SJCRH30 (cell line): ENCODE measurements around the gene MPST. TPM values are rescaled to one million over a fixed set of nuclear protein-coding genes. Genes with fewer than 3 reads are reported as not detected.

Experiments used
- DNase-seq, 2 experiments: peaks; one replicate each; pipeline ENCODE4 v3.0.0-alpha.2; 2015 to 2020
- H3K27ac ChIP-seq: fragments of 250-450 bp; sonication (Bioruptor Pico); 2 replicates; pipeline ENCODE4 v1.5.1; 2020; ENCODE audit warnings: mild to moderate bottlenecking, moderate library complexity
- H3K27me3 ChIP-seq: fragments of 250-450 bp; sonication (Bioruptor Pico); 2 replicates; pipeline ENCODE4 v1.5.1; 2020; ENCODE audit warnings: mild to moderate bottlenecking, moderate library complexity
- H3K36me3 ChIP-seq: fragments of 250-450 bp; sonication (Bioruptor Pico); 2 replicates; pipeline ENCODE4 v1.5.1; 2020; ENCODE audit warnings: mild to moderate bottlenecking, moderate library complexity
- H3K4me1 ChIP-seq: fragments of 250-450 bp; sonication (Bioruptor Pico); 2 replicates; pipeline ENCODE4 v1.5.1; 2020; ENCODE audit warnings: mild to moderate bottlenecking, moderate library complexity
- H3K4me3 ChIP-seq: fragments of 250-450 bp; sonication (Bioruptor Pico); 2 replicates; pipeline ENCODE4 v1.5.1; 2020; ENCODE audit warnings: mild to moderate bottlenecking, moderate library complexity
- H3K9me3 ChIP-seq: fragments of 250-450 bp; sonication (Bioruptor Pico); replicated peaks from 2 replicates; pipeline ENCODE4 v1.5.1; 2020; ENCODE audit warnings: mild to moderate bottlenecking, moderate library complexity
- total RNA-seq: library from RNA; depleted of rRNA; stranded (reverse); fragments of >200 nt; shearing (Covaris generic); gene quantifications from 2 replicates; pipeline ENCODE4 v1.2.3, GENCODE V29; 2014

MPST gene
- total RNA-seq, 1 experiment from 2014 or later = 58.7 TPM

DNA sequence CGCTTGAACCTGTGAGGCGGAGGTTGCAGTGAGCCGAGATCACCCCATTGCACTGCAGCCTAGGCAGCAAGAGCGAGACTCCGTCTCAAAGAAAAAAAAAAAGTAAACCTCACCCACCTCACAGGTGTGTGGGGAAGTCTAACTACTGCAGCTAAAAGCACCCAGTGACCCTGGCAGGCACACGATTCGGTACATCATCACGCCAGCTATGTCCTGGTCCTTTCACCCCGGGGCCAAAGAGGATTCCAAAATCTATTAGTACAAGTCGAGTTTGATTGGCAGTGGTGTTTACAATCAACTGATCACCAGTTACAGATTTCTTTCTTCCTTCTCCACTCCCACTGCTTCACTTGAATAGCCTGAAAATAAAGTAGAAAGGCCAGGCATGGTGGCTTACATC lies 6.6 kb upstream of the MPST start:
- Histone ChIP-seq H3K9me3 (no peaks in the 10 kb centered on the region), H3K4me3 (no peak overlapping the region)

DNA sequence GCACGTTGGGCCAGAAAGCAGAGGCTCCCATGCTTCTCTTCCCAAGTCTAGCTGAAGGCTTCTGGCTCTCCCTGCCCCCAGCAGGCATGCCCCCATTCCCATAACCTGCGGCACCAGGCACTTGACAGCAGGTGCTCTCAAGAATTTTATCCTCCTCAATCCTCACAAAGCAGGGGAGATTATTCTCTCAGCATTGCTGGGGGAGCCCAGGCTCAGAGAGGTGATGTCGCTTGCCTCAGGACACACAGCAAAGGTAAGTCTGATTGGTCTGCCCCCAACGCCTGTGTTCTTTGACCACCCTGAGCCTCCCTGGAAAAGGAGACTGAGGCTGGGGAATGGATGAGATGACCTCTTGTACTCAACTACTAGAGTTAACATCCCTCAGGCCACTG lies 5.1 kb upstream of the MPST start:
- H3K4me3 ChIP-seq = no peak overlapping the region
- no peaks in the 10 kb centered on the region for H3K36me3 ChIP-seq
- no peaks in the 10 kb centered on the region for H3K27me3 ChIP-seq
- H3K9me3 ChIP-seq = no peaks in the 10 kb centered on the region
- H3K4me1 ChIP-seq = no peaks in the 10 kb centered on the region; the same call in 1 of the 2 replicates
- no peak overlapping the region for H3K27ac ChIP-seq
- DNase-seq = no peak

More for the DNA sequence above, 6.6 kb upstream of the MPST start:
- DNase-seq = no peak
- Histone ChIP-seq H3K4me1 (no peaks in the 10 kb centered on the region), H3K27ac (no peak overlapping the region), H3K27me3 (no peaks in the 10 kb centered on the region), H3K36me3 (no peaks in the 10 kb centered on the region)

DNA sequence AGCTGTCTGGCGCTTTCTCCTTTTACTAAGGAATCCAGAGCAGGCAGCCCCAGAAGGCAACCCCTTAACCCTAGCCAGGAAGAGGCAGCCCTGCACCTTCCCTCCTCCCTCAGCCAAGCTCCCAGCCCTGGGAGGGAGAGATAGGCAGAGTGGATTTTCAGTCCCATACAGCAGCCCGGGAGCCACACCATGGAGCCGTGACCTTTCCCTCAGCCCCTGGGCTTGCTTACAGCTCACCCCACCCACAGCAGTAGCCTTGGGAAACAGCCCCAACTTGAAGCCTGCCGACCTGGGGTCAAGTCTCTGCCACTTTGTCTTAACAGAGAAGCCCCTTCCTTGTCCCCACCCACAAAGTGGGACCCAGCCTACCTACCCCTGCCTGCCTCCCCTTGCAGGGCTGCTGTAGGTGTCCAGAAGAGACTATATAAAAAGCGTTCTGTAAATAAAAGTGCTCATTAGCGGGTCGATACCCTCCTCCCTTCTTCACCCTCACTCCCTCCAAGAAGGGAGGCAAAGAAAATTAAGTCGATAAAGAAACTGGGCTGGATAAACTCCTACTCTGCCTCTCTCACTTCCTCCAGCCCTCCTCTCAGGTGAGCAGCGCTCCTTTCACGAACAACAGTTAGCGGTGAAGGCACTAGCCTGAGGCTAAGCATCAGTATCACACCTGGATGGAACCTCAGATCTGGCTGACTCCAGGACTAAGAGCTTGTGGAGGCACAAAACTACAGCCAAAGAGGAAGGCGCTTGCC lies 4.5 kb upstream of the MPST start:
- Histone ChIP-seq H3K27me3 (no peaks in the 10 kb centered on the region), H3K36me3 (no peaks in the 10 kb centered on the region), H3K4me3 (no peak overlapping the region), H3K4me1 (no peaks in the 10 kb centered on the region; the same call in 1 of the 2 replicates), H3K9me3 (no peaks in the 10 kb centered on the region), H3K27ac (no peak overlapping the region)
- no peak for DNase-seq

DNA sequence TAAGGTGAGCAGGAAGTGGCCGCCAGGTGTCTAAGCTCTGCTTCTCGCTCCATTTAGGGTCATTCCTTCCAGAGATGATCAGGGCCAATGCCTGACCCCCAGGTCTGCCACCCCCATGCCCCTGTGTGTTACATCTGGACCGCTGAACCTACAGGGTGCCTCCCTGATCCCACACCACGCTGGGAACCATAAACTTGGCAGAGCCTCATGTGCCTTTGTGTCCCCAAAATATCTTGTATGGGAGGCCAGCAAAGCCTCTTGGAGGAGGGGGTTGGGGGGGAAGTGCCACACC lies 4.0 kb upstream of the MPST start:
- Histone ChIP-seq H3K4me1 (no peaks in the 10 kb centered on the region; the same call in 1 of the 2 replicates), H3K27me3 (no peaks in the 10 kb centered on the region), H3K4me3 (no peak overlapping the region), H3K9me3 (no peaks in the 10 kb centered on the region), H3K27ac (no peak overlapping the region), H3K36me3 (no peaks in the 10 kb centered on the region)
- DNase-seq = no peak

DNA sequence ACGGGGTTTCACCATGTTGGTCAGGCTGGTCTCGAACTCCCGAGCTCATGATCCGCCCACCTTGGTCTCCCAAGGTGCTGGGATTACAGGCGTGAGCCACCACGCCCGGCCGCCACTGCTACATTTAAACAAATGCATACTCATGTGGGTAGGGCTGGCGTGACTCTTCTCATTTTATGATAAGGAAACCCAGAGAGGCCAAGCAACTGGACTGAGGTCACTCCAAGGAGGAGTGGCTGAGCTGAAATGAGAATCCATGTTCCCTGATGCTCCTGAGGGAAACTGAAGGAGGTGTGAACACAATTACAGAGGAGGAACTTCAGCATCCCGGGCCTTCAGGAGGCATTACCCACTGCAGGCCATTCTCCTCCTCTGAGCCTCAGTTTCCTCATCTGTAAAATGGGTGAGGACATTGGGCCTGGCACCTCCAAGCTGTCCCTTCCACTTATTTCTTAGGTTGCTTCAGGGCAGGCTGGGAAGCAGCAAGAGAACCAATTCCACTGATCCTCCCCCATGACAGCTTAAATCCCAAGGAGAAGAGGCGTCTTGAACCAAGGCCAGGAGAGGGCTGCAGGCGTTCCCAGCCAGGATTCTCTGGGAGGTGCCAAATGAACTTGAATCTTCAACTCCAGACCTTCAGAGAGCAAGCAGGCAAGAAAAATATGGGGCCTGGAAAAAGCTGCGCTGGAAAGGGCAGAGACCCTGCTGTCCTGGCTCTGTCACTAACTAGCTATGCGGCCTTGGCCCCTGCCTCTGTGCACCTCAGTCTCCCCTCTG lies 3.2 kb upstream of the MPST start:
- no peaks in the 10 kb centered on the region for H3K9me3 ChIP-seq
- H3K27ac ChIP-seq = no peak overlapping the region
- H3K4me3 ChIP-seq = no peak overlapping the region
- H3K36me3 ChIP-seq = no peaks in the 10 kb centered on the region
- H3K4me1 ChIP-seq = no peaks in the 10 kb centered on the region; the same call in 1 of the 2 replicates
- no peaks in the 10 kb centered on the region for H3K27me3 ChIP-seq
- DNase-seq = no peak

GRCh38 chr22:37017356-37017755 lies 2.2 kb upstream of the MPST start:
- no peak overlapping the region for H3K27ac ChIP-seq
- H3K9me3 ChIP-seq = no peaks in the 10 kb centered on the region
- no peak overlapping the region for H3K4me3 ChIP-seq
- no peaks in the 10 kb centered on the region for H3K36me3 ChIP-seq
- no peaks in the 10 kb centered on the region; the same call in 1 of the 2 replicates for H3K4me1 ChIP-seq
- no peaks in the 10 kb centered on the region for H3K27me3 ChIP-seq
- DNase-seq = no peak

- Histone ChIP-seq H3K27me3 (no peaks in the 10 kb centered on the region), H3K36me3 (no peaks in the 10 kb centered on the region), H3K4me1 (no peaks in the 10 kb centered on the region; the same call in 1 of the 2 replicates), H3K4me3 (peak overlapping the region; percentile 99), H3K27ac (no peak overlapping the region), H3K9me3 (no peaks in the 10 kb centered on the region)
- DNase-seq = no peak
These were observed 1.3 kb upstream of the MPST start for GRCh38 chr22:37018086-37018814.

- Histone ChIP-seq H3K4me1 (no peaks in the 10 kb centered on the region; the same call in 1 of the 2 replicates), H3K27me3 (no peaks in the 10 kb centered on the region), H3K9me3 (no peaks in the 10 kb centered on the region), H3K4me3 (peak overlapping the region; percentile 99), H3K36me3 (no peaks in the 10 kb centered on the region), H3K27ac (peak overlapping the region; percentile 12; the same call in 1 of the 2 replicates)
- DNase-seq = peak; percentile 37 to 51
These were observed 680 bp upstream of the MPST start for GRCh38 chr22:37018815-37019308.

GRCh38 chr22:37020192-37020479 lies 594 bp downstream of the MPST start:
- H3K27ac ChIP-seq = peak overlapping the region; percentile 80
- no peaks in the 10 kb centered on the region; the same call in 1 of the 2 replicates for H3K4me1 ChIP-seq
- H3K4me3 ChIP-seq = peak overlapping the region; percentile 99
- H3K36me3 ChIP-seq = no peaks in the 10 kb centered on the region; the same call in 1 of the 2 replicates
- no peaks in the 10 kb centered on the region for H3K27me3 ChIP-seq
- DNase-seq = peak; percentile 26 to 42
- no peaks in the 10 kb centered on the region for H3K9me3 ChIP-seq

DNA sequence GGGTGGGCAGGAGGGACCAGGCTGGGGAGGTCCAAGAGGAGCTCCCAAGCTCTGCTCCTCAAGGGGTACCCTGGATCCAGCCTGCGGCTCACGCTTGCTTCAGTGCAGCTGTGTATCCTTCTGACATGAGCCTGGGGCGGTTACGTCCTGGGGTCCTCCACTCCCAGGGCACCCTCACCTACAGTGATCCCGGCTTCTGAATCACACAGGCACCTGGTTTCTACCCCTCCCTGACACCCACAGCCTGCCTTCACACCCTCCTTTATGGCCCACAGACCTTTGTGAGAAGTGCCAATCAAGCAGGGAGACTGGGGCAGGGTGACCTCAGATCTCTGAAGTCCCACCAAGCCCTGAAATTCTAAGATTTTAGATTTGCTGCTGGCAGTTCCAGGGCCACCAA lies 1.5 kb downstream of the MPST start:
- no peaks in the 10 kb centered on the region; the same call in 1 of the 2 replicates for H3K36me3 ChIP-seq
- no peaks in the 10 kb centered on the region for H3K27me3 ChIP-seq
- DNase-seq = no peak
- no peaks in the 10 kb centered on the region for H3K9me3 ChIP-seq
- H3K27ac ChIP-seq = no peak overlapping the region
- no peak overlapping the region for H3K4me3 ChIP-seq
- H3K4me1 ChIP-seq = no peaks in the 10 kb centered on the region; the same call in 1 of the 2 replicates

DNA sequence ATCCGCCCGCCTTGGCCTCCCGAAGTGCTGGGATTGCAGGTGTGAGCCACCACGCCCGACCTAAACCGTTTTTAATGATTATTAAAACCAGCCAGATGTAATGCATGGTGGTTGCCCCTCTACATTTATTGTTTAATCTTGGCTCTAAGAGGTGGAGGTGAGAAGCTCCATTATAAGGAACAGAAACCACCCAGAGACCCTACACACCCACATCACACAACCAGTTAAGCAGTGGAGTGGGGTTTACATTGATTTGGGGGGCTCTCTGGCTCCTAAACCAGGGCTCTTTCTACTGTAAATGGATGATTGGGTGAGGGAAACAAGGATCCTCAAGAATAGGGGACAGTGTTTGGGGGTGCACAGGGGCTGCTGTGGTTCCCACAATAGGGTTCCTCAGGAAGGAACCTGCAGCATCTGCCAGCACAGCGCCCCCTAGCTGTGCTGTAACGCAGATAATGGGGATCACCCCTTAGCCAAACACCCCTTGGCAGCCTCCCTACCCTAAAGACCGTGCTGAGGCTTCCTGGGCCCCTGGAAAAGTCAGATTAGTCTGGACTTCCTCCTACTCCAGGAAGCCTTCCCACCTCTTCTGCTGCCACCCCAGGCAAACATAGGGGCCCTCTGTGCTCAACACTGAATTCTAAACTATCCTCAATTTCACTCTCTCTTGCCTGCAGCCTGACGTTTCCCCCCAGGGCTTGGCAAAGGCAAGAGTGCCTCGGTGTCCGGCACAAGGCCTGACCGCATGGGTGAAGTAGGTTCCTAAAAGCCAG lies 2.4 kb downstream of the MPST start:
- no peaks in the 10 kb centered on the region for H3K9me3 ChIP-seq
- H3K4me1 ChIP-seq = no peaks in the 10 kb centered on the region; the same call in 1 of the 2 replicates
- peak; percentile 34 to 60 for DNase-seq
- H3K36me3 ChIP-seq = no peaks in the 10 kb centered on the region; the same call in 1 of the 2 replicates
- H3K27me3 ChIP-seq = no peaks in the 10 kb centered on the region
- H3K4me3 ChIP-seq = no peak overlapping the region
- no peak overlapping the region for H3K27ac ChIP-seq

- Histone ChIP-seq H3K36me3 (no peaks in the 10 kb centered on the region; the same call in 1 of the 2 replicates), H3K27ac (no peak overlapping the region), H3K4me1 (no peaks in the 10 kb centered on the region; the same call in 1 of the 2 replicates), H3K9me3 (no peaks in the 10 kb centered on the region), H3K27me3 (no peaks in the 10 kb centered on the region), H3K4me3 (no peak overlapping the region)
- no peak for DNase-seq
These were observed 3.2 kb downstream of the MPST start for GRCh38 chr22:37022483-37023337.

GRCh38 chr22:37023743-37024338 lies 4.3 kb downstream of the MPST start:
- no peaks in the 10 kb centered on the region for H3K9me3 ChIP-seq
- H3K36me3 ChIP-seq = no peaks in the 10 kb centered on the region; the same call in 1 of the 2 replicates
- no peak for DNase-seq
- H3K4me3 ChIP-seq = no peak overlapping the region
- no peaks in the 10 kb centered on the region for H3K4me1 ChIP-seq
- H3K27me3 ChIP-seq = no peaks in the 10 kb centered on the region
- H3K27ac ChIP-seq = no peak overlapping the region
